SK-N-SH (cell line): ENCODE results near the gene LRRC70. TPM values are rescaled to one million over a fixed set of nuclear protein-coding genes. Genes with fewer than 3 reads are reported as not detected.

ENCODE experiments used
- CTCF ChIA-PET: fragments of 300-600, 350-600 bp; formaldehyde crosslinking; extraction: SDS; loops from one replicate; lab custom pipeline; 2021; lab: Yijun Ruan, JAX
- POLR2A ChIA-PET: fragments of 350-600 bp; sonication (Branson Sonifier 250); formaldehyde crosslinking; extraction: SDS; loops from one replicate; lab custom pipeline; 2020; ENCODE audit warnings: antibody characterized with exemption, inconsistent platforms; lab: Yijun Ruan, JAX
- DNase-seq: peaks from one replicate; pipeline ENCODE4 v3.0.0; 2012
- H2AFZ ChIP-seq: fragments of 200-600 bp; sonication (generic); 2 replicates; pipeline ENCODE4 v1.8.1; 2016; ENCODE audit warnings: antibody characterized with exemption, mild to moderate bottlenecking, low read depth
- H3F3A ChIP-seq: fragments of 200-600 bp; sonication (generic); replicated peaks from 2 replicates; pipeline ENCODE3; 2016; ENCODE audit warnings: antibody characterized with exemption, mild to moderate bottlenecking; ENCODE audit not compliant: insufficient read depth
- H3K27ac ChIP-seq, 2 experiments: fragments of 200-500 bp in 1 of 2; fragments of 200-600 bp in 1 of 2; sonication (Bioruptor generic) in 1 of 2; sonication (generic), shearing (Covaris generic) in 1 of 2; 2 replicates each; pipeline versions ENCODE4 v1.5.1 to v1.6.1; 2014 to 2016; ENCODE audit warnings: low read depth in 2 of 2, inconsistent platforms in 1 of 2, low read length in 1 of 2, mild to moderate bottlenecking in 1 of 2, mixed read lengths in 1 of 2
- H3K27me3 ChIP-seq: fragments of 200-600 bp; sonication (generic), shearing (Covaris generic); 2 replicates; pipeline ENCODE4 v1.6.1; 2016; ENCODE audit warnings: mixed run types; ENCODE audit not compliant: insufficient read depth
- H3K36me3 ChIP-seq, 2 experiments: fragments of 200-500 bp in 1 of 2; fragments of 200-600 bp in 1 of 2; sonication (Bioruptor generic) in 1 of 2; sonication (generic) in 1 of 2; replicated peaks in 1 of 2; 2 replicates each; pipeline versions ENCODE3 to v1.5.1; 2014 to 2016; ENCODE audit warnings: low read length in 1 of 2, mild to moderate bottlenecking in 1 of 2; ENCODE audit not compliant: insufficient read depth in 2 of 2, control insufficient read depth in 1 of 2
- H3K4me1 ChIP-seq, 2 experiments: fragments of 200-500 bp in 1 of 2; fragments of 200-600 bp in 1 of 2; sonication (Bioruptor generic) in 1 of 2; sonication (generic), shearing (Covaris generic) in 1 of 2; 2 replicates each; pipeline versions ENCODE4 v1.5.1 to v1.6.1; 2014 to 2016; ENCODE audit warnings: low read depth in 1 of 2, low read length in 1 of 2, mixed run types in 1 of 2; ENCODE audit not compliant: insufficient read depth in 2 of 2, control insufficient read depth in 1 of 2
- H3K4me2 ChIP-seq: fragments of 200-600 bp; sonication (generic), shearing (Covaris generic); 2 replicates; pipeline ENCODE4 v1.6.1; 2017; ENCODE audit warnings: mixed run types
- H3K4me3 ChIP-seq, 2 experiments: fragments of 200-500 bp in 1 of 2; fragments of 200-600 bp in 1 of 2; sonication (Bioruptor generic) in 1 of 2; sonication (generic), shearing (Covaris generic) in 1 of 2; 2 replicates each; pipeline versions ENCODE4 v1.5.1 to v1.8.1; 2014 to 2016; ENCODE audit warnings: low read depth in 2 of 2, inconsistent platforms in 1 of 2, low read length in 1 of 2, mild to moderate bottlenecking in 1 of 2, mixed read lengths in 1 of 2, moderate library complexity in 1 of 2
- H3K79me2 ChIP-seq: fragments of 200-600 bp; sonication (generic); 2 replicates; pipeline ENCODE4 v1.8.1; 2017; ENCODE audit warnings: mild to moderate bottlenecking; ENCODE audit not compliant: insufficient read depth
- H3K9ac ChIP-seq: fragments of 200-600 bp; sonication (generic); 2 replicates; pipeline ENCODE4 v1.6.1; 2017; ENCODE audit warnings: mixed run types
- H3K9me2 ChIP-seq: fragments of 200-600 bp; sonication (generic); 2 replicates; pipeline ENCODE4 v1.6.1; 2017; ENCODE audit warnings: mixed run types
- H3K9me3 ChIP-seq: fragments of 200-600 bp; sonication (generic); 2 replicates; pipeline ENCODE4 v1.6.1; 2017; ENCODE audit warnings: mixed run types, mild to moderate bottlenecking, moderate library complexity
- H4K20me1 ChIP-seq: fragments of 200-600 bp; sonication (generic); 2 replicates; pipeline ENCODE4 v1.6.1; 2017; ENCODE audit warnings: mild to moderate bottlenecking, mixed run types; ENCODE audit not compliant: insufficient read depth
- FOXM1 ChIP-seq: IDR thresholded peaks from 2 replicates; pipeline ENCODE4 v1.4.0; 2012; ENCODE audit warnings: low read depth, mild to moderate bottlenecking
- GABPA ChIP-seq: IDR thresholded peaks from 2 replicates; pipeline ENCODE4 v1.4.0; 2012; ENCODE audit warnings: low read depth, mild to moderate bottlenecking
- JUND ChIP-seq: IDR thresholded peaks from 2 replicates; pipeline ENCODE4 v1.4.0; 2012
- MXI1 ChIP-seq: IDR thresholded peaks from 2 replicates; pipeline ENCODE4 v1.6.1; 2012; ENCODE audit warnings: mild to moderate bottlenecking, low read depth, low read length, improper control_type of control experiment
- NFIC ChIP-seq: IDR thresholded peaks from 2 replicates; pipeline ENCODE4 v1.4.0; 2012; ENCODE audit warnings: borderline replicate concordance
- NRF1 ChIP-seq: IDR thresholded peaks from 2 replicates; pipeline ENCODE4 v1.6.1; 2012; ENCODE audit warnings: low read depth, mild to moderate bottlenecking, low read length
- POLR2AphosphoS5 ChIP-seq: IDR thresholded peaks from 2 replicates; pipeline ENCODE4 v1.6.1; 2012; ENCODE audit warnings: low read depth, low read length
- RCOR1 ChIP-seq: fragments of 150-350 bp; IDR thresholded peaks from 2 replicates; pipeline ENCODE4 v1.6.1; 2017; ENCODE audit warnings: antibody characterized with exemption, low read length
- RFX5 ChIP-seq: IDR thresholded peaks from 2 replicates; pipeline ENCODE4 v1.6.1; 2012; ENCODE audit warnings: mild to moderate bottlenecking, improper control_type of control experiment, low read length
- RXRA ChIP-seq: IDR thresholded peaks from 2 replicates; pipeline ENCODE4 v1.4.0; 2012; ENCODE audit warnings: low read depth, mild to moderate bottlenecking, borderline replicate concordance
- TAF1 ChIP-seq: IDR thresholded peaks from 2 replicates; pipeline ENCODE4 v1.6.1; 2012; ENCODE audit warnings: low read depth, mild to moderate bottlenecking, low read length, moderate library complexity, borderline replicate concordance
- YY1 ChIP-seq: IDR thresholded peaks from 2 replicates; pipeline ENCODE4 v1.4.0; 2012; ENCODE audit warnings: low read depth, mild to moderate bottlenecking
- WGBS: methylation state at CpG from one replicate; pipeline ENCODE4 v1.1.6; 2017; ENCODE audit warnings: low lambda C conversion rate; 5-methylcytosine and 5-hydroxymethylcytosine counted together
- polyA plus RNA-seq, 3 experiments: library from polyadenylated mRNA; depleted of rRNA; stranded (reverse); fragments of >200 nt; gene quantifications; 2 replicates each; pipeline ENCODE4 v1.2.3, GENCODE V29; 2012
- TF ChIP-seq, protein P1 (sequence below): IDR thresholded peaks from 2 replicates; pipeline ENCODE4 v1.4.0; 2012; ENCODE audit warnings: low read depth, borderline replicate concordance
- TF ChIP-seq, protein P2 (sequence below): IDR thresholded peaks from 2 replicates; pipeline ENCODE4; 2012
- TF ChIP-seq, protein P3 (sequence below): IDR thresholded peaks from 2 replicates; pipeline ENCODE4 v1.4.0; 2012; ENCODE audit warnings: low read depth, borderline replicate concordance
- TF ChIP-seq, protein P4 (sequence below): fragments of 150-350 bp; IDR thresholded peaks from 2 replicates; pipeline ENCODE4 v1.6.1; 2017; ENCODE audit warnings: antibody characterized with exemption, low read length, low read depth, borderline replicate concordance
- TF ChIP-seq, protein P5 (sequence below): fragments of 150-350 bp; IDR thresholded peaks from 2 replicates; pipeline ENCODE4 v1.6.1; 2016; ENCODE audit warnings: mild to moderate bottlenecking, low read depth, low read length
- TF ChIP-seq, protein P6 (sequence below): fragments of 200-600 bp; sonication (generic); IDR thresholded peaks from 2 replicates; pipeline ENCODE4 v1.6.1; 2017; ENCODE audit warnings: antibody characterized with exemption, mild to moderate bottlenecking, moderate library complexity

LRRC70 gene
- polyA plus RNA-seq, 1 of the 3 experiments (the other 2 are of a cell fraction), result 0.08 TPM

DNA sequence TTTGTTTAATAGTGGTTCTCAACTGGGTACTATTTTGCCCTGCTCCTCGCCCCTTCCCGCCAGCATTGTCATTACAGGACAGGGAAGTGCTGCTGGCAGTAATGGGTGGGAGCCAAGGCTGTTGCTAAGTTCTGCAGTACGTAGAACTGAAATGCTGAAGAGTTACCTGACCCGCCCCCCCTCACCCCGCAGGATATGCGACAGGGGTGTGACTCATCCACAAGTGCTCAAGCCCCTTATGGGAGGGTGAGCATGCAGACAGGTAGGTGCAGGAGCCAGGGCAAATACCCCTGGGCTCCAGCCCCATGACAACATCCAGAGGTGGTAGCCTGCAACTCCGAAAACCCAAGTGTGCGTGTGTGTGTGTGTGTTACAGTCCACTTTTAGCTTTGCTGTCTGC lies 35.7 kb downstream of the LRRC70 start:
- TF ChIP-seq GABPA, result no peak
- TF ChIP-seq RCOR1, result no peak
- TF ChIP-seq, protein P1, sequence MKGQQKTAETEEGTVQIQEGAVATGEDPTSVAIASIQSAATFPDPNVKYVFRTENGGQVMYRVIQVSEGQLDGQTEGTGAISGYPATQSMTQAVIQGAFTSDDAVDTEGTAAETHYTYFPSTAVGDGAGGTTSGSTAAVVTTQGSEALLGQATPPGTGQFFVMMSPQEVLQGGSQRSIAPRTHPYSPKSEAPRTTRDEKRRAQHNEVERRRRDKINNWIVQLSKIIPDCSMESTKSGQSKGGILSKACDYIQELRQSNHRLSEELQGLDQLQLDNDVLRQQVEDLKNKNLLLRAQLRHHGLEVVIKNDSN, result no peak
- TF ChIP-seq RXRA, result no peak
- TF ChIP-seq TAF1, result no peak
- no peak for TF ChIP-seq FOXM1
- no peak for TF ChIP-seq RFX5
- no peak for TF ChIP-seq NRF1
- TF ChIP-seq, protein P2, sequence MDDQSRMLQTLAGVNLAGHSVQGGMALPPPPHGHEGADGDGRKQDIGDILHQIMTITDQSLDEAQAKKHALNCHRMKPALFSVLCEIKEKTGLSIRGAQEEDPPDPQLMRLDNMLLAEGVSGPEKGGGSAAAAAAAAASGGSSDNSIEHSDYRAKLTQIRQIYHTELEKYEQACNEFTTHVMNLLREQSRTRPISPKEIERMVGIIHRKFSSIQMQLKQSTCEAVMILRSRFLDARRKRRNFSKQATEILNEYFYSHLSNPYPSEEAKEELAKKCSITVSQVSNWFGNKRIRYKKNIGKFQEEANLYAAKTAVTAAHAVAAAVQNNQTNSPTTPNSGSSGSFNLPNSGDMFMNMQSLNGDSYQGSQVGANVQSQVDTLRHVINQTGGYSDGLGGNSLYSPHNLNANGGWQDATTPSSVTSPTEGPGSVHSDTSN, result no peak
- TF ChIP-seq, protein P3, sequence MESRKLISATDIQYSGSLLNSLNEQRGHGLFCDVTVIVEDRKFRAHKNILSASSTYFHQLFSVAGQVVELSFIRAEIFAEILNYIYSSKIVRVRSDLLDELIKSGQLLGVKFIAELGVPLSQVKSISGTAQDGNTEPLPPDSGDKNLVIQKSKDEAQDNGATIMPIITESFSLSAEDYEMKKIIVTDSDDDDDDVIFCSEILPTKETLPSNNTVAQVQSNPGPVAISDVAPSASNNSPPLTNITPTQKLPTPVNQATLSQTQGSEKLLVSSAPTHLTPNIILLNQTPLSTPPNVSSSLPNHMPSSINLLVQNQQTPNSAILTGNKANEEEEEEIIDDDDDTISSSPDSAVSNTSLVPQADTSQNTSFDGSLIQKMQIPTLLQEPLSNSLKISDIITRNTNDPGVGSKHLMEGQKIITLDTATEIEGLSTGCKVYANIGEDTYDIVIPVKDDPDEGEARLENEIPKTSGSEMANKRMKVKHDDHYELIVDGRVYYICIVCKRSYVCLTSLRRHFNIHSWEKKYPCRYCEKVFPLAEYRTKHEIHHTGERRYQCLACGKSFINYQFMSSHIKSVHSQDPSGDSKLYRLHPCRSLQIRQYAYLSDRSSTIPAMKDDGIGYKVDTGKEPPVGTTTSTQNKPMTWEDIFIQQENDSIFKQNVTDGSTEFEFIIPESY, result no peak
- TF ChIP-seq, protein P4, sequence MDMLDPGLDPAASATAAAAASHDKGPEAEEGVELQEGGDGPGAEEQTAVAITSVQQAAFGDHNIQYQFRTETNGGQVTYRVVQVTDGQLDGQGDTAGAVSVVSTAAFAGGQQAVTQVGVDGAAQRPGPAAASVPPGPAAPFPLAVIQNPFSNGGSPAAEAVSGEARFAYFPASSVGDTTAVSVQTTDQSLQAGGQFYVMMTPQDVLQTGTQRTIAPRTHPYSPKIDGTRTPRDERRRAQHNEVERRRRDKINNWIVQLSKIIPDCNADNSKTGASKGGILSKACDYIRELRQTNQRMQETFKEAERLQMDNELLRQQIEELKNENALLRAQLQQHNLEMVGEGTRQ, result no peak
- no peak for TF ChIP-seq JUND
- TF ChIP-seq NFIC, result no peak
- no peak for TF ChIP-seq POLR2AphosphoS5
- TF ChIP-seq YY1, result no peak
- TF ChIP-seq MXI1, result no peak
- TF ChIP-seq, protein P5, sequence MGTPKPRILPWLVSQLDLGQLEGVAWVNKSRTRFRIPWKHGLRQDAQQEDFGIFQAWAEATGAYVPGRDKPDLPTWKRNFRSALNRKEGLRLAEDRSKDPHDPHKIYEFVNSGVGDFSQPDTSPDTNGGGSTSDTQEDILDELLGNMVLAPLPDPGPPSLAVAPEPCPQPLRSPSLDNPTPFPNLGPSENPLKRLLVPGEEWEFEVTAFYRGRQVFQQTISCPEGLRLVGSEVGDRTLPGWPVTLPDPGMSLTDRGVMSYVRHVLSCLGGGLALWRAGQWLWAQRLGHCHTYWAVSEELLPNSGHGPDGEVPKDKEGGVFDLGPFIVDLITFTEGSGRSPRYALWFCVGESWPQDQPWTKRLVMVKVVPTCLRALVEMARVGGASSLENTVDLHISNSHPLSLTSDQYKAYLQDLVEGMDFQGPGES, result no peak
- TF ChIP-seq, protein P6, sequence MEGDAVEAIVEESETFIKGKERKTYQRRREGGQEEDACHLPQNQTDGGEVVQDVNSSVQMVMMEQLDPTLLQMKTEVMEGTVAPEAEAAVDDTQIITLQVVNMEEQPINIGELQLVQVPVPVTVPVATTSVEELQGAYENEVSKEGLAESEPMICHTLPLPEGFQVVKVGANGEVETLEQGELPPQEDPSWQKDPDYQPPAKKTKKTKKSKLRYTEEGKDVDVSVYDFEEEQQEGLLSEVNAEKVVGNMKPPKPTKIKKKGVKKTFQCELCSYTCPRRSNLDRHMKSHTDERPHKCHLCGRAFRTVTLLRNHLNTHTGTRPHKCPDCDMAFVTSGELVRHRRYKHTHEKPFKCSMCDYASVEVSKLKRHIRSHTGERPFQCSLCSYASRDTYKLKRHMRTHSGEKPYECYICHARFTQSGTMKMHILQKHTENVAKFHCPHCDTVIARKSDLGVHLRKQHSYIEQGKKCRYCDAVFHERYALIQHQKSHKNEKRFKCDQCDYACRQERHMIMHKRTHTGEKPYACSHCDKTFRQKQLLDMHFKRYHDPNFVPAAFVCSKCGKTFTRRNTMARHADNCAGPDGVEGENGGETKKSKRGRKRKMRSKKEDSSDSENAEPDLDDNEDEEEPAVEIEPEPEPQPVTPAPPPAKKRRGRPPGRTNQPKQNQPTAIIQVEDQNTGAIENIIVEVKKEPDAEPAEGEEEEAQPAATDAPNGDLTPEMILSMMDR, result no peak
- TF ChIP-seq, all 33 proteins: peak for 0

More for the DNA sequence above, 35.7 kb downstream of the LRRC70 start:
- Histone ChIP-seq H3K27ac (no peak overlapping the region), H4K20me1 (no peaks in the 10 kb centered on the region), H3K36me3 (peaks cover 0 to 17% of the 10 kb centered on the region in 2 experiments), H2AFZ (no peak overlapping the region), H3K4me3 (no peak overlapping the region), H3F3A (no peaks in the 10 kb centered on the region), H3K4me2 (no peak overlapping the region), H3K9me3 (no peaks in the 10 kb centered on the region; the same call in 1 of the 2 replicates), H3K9me2 (no peaks in the 10 kb centered on the region; the same call in 1 of the 2 replicates), H3K79me2 (no peaks in the 10 kb centered on the region), H3K9ac (no peak overlapping the region), H3K27me3 (no peaks in the 10 kb centered on the region), H3K4me1 (no peaks in the 10 kb centered on the region)
- POLR2A ChIA-PET, result no interaction called here
- WGBS, result 99% methylated on average over 8 of the region's 8 CpGs
- CTCF ChIA-PET, result interaction anchor here (1.5 kb wide), 1 partner anchor 165 kb away, joined by 4 read pairs; no protein-coding TSS in a partner anchor
- no peak for DNase-seq
